Right renal pelvis (tissue), 4 donors: ENCODE measurements around the gene OR5AU1. TPM values are rescaled to one million over a fixed set of nuclear protein-coding genes. Genes with fewer than 3 reads are reported as not detected.
"Not testable (repeated sequence)": the region's sequence is repeated elsewhere in the genome, so short reads cannot be mapped to it uniquely, and the experiment has no call there.

Source experiments
- DNase-seq, 4 donors: peaks; one replicate each; pipeline ENCODE4 v3.0.0-alpha.2; 2013; ENCODE audit warnings: low read depth in 4 of 4, low spot score in 3 of 4, missing footprints in 1 of 4
- polyA plus RNA-seq, 4 donors: library from polyadenylated mRNA; unstranded; fragments of 120-200 nt; gene quantifications; one replicate each; pipeline ENCODE4 v1.2.1, GENCODE V29; 2013; ENCODE audit not compliant: insufficient read length in 4 of 4

OR5AU1 gene
- polyA plus RNA-seq, 4 donors, result 0.01 to 0.05 (median 0.03) TPM; not detected in 1

GRCh38 chr14:21182166-21182565 lies 26.3 kb upstream of the OR5AU1 start:
- DNase-seq, result no peak

- DNase-seq, result no peak
Measured at GRCh38 chr14:21171128-21171527, 15.3 kb upstream of the OR5AU1 start.

GRCh38 chr14:21169573-21169972 lies 13.7 kb upstream of the OR5AU1 start:
- no peak for DNase-seq

DNA sequence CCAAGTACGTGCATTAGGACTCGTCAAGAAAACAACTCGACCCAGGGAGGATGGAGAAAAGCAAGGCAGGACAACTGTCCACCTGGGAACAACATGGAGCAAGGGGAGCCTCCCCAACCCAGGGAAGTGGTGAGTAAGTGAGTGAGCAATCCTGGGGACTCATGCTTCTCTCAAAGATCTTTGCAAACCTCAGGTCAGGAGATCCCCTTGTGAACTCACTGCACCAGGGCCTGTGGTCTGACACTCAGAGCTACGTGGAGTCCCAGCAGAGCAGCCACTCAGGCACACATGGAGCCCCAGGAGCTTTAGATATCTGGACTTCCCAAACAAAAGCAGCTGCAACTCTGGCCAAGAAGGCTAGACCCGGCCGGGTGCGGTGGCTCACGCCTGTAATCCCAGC lies 12.2 kb upstream of the OR5AU1 start:
- no peak for DNase-seq

GRCh38 chr14:21165670-21166069 lies 9.8 kb upstream of the OR5AU1 start:
- not testable (repeated sequence) for DNase-seq

GRCh38 chr14:21165002-21165605 lies 9.2 kb upstream of the OR5AU1 start:
- DNase-seq, result not testable (repeated sequence)

- DNase-seq, result peak in 2 of 4 donors; percentile 14 to 23
Measured at GRCh38 chr14:21163871-21164291, 8.0 kb upstream of the OR5AU1 start.

- no peak for DNase-seq
Measured at GRCh38 chr14:21162081-21162480, 6.2 kb upstream of the OR5AU1 start.

- DNase-seq, result no peak
Measured at GRCh38 chr14:21160061-21160610, 4.3 kb upstream of the OR5AU1 start.

GRCh38 chr14:21158175-21158574 lies 2.3 kb upstream of the OR5AU1 start:
- not testable (repeated sequence) for DNase-seq

GRCh38 chr14:21149641-21150367 lies 6.1 kb downstream of the OR5AU1 start:
- DNase-seq, result no peak

- no peak for DNase-seq
Measured at GRCh38 chr14:21145437-21145836, 10.4 kb downstream of the OR5AU1 start.

DNA sequence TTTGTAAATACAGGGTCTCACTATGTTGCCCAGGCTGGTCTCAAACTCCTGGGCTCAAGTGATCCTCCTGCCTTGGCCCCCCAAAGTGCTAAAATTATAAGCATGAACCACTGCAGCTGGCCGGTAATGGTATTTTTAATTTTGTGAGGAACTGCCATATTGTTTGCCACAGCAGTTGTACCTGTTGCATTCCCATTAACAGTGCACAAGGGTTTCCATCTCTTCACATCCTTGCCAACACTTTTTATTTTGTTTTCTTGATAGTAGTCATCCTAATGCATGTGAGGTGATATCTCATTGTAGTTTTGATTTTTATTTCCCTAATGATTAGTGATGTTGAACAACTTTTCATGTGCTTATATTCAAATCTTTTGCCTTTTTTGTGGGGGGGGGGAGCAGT lies 13.5 kb downstream of the OR5AU1 start:
- DNase-seq, result no peak

GRCh38 chr14:21136024-21136423 lies 19.8 kb downstream of the OR5AU1 start:
- no peak for DNase-seq

- no peak for DNase-seq
Measured at GRCh38 chr14:21133901-21134300, 22.0 kb downstream of the OR5AU1 start.

GRCh38 chr14:21123429-21123828 lies 32.4 kb downstream of the OR5AU1 start:
- DNase-seq, result no peak

DNA sequence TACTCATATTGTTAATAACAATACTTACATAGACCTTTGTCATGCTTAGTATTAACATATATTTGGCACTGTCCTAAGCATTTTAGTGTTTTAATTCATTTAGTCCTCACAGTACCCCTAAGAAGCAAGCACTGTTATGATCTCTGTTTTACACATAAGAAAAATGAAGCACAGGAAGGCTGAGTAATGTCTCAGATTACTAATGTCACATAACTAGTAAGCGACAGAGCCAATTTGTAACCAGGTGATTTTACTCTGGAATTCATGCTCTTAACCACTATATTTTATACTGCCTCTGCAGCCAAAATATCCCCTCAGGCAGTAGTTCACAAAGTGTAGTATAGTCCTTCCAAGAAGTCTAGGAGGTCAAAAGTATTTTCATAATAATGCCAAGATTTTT lies 34.7 kb downstream of the OR5AU1 start:
- no peak for DNase-seq

- no peak for DNase-seq
Measured at GRCh38 chr14:21120686-21121085, 35.2 kb downstream of the OR5AU1 start.

- no peak for DNase-seq
Measured at GRCh38 chr14:21118933-21119332, 36.9 kb downstream of the OR5AU1 start.

DNA sequence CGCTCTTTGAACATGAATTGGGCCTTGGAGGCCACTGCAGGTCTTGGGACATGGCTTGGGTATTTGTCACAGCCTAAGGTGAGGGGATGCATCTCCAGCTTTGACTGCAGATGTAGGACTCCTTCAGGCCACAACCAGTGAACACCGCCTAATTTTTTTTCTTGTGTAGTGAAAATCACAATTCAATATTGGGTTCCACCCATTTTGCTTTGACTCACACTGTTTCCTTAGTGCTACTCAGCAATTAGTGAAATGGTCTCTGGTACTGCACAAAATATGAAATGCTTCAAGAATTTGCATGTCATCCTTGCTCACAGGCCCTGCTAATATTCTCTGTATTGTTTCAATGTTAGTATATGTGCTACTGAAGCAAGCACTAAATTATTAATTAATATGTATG lies 42.5 kb downstream of the OR5AU1 start:
- no peak for DNase-seq

GRCh38 chr14:21112255-21112654 lies 43.6 kb downstream of the OR5AU1 start:
- DNase-seq, result no peak
